Hippocampal formation (tissue), 2 donors: ENCODE results near the gene SYNJ1.
"Not testable (repeated sequence)": the region's sequence is repeated elsewhere in the genome, so short reads cannot be mapped to it uniquely, and the experiment has no call there.

ENCODE experiments used
- DNase-seq, 2 donors: peaks; one replicate each; lab custom pipeline; 2025; lab: John Stamatoyannopoulos, UW

SYNJ1 gene

GRCh38 chr21:32612075-32612998 is 115.5 kb downstream of the SYNJ1 start, which contains the start of gene CFAP298:
Gene CFAP298 (minus strand): TSS chr21:32612377. CDS start chr21:32612243, 134 bp downstream.
- DNase-seq: peak; percentile 90 to 91

DNA sequence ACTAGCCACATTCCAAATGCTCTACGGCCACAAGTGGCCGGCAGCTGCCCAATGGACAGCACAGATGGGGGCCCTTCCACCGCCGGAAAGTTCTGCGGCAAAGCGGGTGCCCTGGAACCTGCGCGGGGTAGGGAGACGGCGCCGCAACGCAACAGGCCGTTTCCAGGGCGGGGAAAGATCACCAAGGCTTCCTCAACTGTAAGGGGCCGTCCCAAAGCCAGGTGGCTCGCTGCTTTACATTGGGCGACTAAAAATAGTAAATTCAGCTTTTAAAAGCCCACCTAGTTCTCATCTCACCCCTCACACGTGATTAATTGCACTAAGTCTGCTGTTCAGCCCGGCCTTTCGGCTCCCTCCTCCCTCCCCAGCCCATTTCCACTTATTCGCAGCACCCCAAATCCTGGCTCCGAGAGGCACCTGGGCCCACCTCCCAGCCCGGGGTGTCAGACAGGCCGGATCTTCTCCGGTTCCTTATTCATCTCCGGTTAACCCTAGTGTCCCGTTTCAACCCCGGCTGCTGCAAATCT is 116.3 kb downstream of the SYNJ1 start:
- DNase-seq: no peak

DNA sequence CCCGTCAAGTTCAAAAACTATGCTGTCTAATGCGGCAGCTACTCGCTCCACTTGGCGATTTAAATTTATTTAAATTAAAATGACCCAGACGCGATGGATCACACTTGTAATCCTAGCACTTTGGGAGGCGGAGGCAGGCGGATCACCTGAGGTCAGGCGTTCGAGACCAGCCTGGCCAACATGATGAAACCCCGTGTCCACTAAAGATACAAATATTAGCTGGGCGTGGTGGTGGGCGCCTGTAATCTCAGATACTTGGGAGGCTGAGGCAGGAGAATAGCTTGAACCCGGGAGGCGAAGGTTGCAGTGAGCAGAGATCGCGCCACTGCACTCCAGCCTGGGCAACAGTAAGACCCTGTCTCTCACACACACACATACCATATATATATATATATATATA is 116.9 kb downstream of the SYNJ1 start:
- DNase-seq: not testable (repeated sequence)

GRCh38 chr21:32608851-32609250 is 119.0 kb downstream of the SYNJ1 start:
- DNase-seq: no peak

- DNase-seq: no peak
These were observed 122.3 kb downstream of the SYNJ1 start for GRCh38 chr21:32605469-32605868.

DNA sequence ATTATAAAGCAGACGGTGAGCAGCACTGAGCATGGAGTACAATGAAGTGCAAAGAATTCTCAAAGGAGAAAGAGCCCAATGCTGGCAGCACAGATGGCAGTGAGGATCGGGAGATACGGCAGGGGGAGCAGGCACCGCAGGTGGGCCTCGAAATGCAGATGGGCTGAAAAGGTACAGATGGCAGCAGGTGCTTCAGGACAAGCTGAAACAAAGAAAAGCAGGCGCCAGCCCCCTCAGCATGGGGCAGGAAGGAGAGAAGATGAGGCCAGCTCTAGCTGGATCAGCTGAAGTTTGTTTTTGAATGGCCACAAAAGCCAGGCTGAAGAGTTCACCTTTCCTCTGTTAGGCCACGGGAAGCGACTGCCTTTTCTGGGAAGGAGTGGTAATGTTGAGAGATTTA is 123.3 kb downstream of the SYNJ1 start:
- no peak for DNase-seq

DNA sequence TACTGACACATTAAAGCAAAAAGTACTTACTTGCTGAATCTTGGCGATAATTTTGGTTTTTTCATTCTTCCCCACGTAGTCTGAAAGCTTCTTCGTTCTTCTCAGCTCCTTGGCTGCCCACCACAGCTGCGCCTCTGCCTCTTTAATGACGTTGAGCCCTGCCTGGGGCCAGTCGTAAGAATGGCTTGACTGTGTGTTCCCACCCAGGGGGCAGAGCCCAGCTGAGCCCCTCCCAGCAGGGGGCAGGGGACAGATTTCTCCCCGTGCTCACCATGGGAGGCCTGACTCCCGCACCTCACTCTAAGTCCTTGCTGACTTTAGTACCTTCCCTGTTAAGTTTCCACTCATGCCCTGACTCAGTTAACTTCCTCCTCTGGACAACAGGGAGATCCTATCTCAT is 124.7 kb downstream of the SYNJ1 start:
- no peak for DNase-seq

DNA sequence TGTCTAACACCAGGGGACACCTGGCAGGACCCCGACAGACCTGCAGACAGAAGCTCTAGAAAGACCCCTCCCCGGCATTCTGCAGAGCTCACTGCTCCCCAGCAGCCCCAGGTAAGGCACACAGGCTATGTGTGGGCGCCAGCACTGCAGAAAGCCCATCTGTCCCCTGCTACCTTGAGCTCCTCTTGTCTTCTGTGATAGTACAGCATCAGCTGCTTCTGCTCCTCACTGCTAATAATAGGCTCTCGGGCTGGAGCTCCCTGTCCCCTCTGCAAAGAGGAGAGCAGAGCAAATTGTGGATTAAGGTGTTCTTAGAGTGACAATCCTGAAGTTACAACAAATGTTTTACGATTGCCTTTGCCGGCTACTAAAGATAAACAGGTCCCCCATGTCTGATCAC is 125.7 kb downstream of the SYNJ1 start:
- no peak for DNase-seq

DNA sequence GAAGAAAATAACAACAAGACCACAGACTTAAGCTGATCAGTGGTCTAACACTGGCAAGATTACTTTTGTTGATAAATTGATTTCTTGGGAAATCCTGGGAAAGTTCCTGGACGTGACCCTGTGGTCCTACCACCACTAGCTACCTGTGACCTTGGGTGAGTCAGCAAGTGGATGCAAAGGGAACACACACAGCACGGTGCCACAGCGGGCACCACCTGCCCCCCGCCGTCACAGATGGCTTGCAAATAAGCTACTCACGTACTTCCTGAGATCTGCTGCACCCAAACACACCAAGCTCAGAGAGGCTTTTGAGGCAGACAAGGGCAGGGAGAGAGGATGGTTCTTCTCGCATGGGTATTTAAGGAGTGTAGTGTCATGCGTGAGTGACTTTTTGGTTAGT is 128.3 kb downstream of the SYNJ1 start:
- DNase-seq: no peak

DNA sequence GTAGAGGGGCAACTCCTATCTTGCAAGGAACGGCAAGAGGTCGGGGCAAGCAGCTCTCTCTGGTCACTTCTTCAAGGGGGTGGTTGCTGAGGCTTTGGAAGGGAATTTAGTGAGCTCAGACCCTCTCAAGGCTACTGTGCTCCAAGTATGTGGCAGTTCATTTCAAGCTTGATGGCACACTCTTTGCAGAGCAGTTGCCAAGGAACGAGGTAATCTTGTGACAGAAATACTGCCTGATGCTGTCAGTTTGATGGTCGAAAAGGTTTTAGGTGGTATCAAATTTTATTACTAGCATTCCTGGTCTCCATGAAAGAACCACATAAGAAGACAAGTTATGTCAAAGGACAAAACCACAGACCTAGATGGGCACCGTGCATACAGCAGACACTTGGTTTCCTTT is 128.7 kb downstream of the SYNJ1 start:
- no peak for DNase-seq

- DNase-seq: no peak
These were observed 130.6 kb downstream of the SYNJ1 start for GRCh38 chr21:32597205-32597604.

DNA sequence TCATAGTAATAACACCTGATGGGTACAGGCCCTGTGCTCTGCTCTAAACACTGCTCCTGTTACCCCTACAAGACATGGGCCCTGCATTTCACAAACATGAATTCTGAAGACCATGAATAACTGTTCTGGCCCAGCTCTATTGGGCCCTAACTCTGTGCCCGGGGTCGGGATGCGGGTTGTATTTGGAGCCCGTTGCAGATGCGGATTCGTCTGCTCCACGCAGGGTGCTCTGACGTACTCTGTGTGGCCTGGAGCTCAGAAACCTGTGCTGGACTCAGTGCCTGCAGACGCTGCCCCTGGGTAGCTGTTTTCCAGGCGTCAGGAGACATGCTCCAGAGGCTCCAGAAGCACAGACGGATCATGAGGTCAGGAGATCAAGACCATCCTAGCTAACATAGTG is 132.4 kb downstream of the SYNJ1 start:
- no peak for DNase-seq

GRCh38 chr21:32593690-32594089 is 134.1 kb downstream of the SYNJ1 start:
- DNase-seq: no peak

- no peak for DNase-seq
These were observed 134.8 kb downstream of the SYNJ1 start for GRCh38 chr21:32592929-32593502.

- DNase-seq: no peak
These were observed 137.7 kb downstream of the SYNJ1 start for GRCh38 chr21:32590130-32590529.

DNA sequence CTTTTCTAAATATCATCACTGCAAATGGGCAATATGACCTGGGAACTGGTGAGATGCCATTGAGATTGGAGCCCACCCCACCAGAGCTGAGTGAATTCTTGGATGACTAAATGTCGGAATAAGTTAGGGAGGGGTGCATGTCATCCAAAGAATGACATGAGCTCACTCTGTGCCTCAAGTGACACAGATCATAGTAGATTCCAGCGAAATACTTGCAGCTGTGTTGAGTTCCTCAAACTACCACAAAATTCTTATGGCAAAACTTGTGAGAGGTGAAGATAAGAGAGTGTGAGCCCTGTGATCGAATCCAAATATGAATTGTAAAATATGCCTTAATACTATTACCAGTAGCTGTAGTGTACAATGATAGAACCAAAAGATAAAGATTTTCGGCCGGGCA is 140.2 kb downstream of the SYNJ1 start:
- no peak for DNase-seq

GRCh38 chr21:32587120-32587519 is 140.7 kb downstream of the SYNJ1 start:
- no peak for DNase-seq

GRCh38 chr21:32585970-32586369 is 141.8 kb downstream of the SYNJ1 start:
- no peak for DNase-seq

DNA sequence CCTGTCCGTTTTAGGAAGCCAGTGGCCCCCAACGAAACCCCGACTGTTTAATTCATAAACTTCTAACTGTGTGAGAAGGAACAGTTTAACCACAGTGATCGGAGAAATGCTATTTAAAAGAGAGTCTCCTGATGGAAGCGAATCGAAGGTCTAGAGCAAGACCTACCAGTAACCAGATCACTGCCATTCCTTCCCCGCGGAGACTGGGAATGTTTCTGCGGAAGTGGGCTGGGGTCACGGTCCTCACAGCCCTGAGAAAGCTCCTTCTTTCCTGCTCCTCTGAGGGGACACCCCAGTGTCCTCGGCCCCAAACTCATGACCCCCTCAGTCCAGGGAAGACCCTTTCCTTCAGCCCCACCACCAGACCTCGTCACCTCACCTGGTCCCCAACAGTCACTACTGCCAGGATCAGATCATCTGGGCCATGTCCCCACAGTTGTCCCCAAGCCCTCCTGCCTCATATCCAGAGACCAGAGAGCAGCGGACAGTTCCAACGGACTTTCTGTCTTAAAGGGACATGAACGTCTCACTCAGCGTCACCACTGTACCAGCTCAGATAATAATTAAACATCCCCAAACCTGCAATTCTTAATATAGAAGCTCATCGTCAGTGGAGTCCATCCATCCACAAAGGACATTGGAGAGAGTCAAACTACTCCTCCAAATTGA is 142.6 kb downstream of the SYNJ1 start, which contains the start of gene TCP10L:
Gene TCP10L (minus strand): TSS at position 482 of the 669 bp plus-strand sequence. CDS start 1,219 bp downstream, outside the sequence.
- DNase-seq: no peak

DNA sequence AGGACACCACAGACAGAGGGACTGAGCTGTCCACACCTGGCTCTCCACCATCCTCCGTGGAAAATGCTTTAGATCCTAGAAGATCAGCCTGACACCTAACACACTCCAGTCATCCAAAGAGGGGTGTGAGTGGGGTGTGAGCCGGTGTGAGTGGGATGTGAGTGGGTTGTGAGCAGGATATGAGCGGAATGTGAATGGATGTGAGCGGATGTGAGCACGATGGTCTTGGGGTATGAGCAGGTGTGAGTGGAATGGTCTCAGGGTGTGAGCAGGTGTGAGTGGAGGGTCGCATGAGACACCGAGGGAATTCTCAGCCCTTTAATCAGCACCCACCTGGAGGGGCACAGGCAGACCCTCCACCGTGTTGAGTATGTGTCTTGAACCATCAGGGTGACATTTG is 143.3 kb downstream of the SYNJ1 start:
- DNase-seq: no peak

- no peak for DNase-seq
These were observed 146.1 kb downstream of the SYNJ1 start for GRCh38 chr21:32581732-32582131.

DNA sequence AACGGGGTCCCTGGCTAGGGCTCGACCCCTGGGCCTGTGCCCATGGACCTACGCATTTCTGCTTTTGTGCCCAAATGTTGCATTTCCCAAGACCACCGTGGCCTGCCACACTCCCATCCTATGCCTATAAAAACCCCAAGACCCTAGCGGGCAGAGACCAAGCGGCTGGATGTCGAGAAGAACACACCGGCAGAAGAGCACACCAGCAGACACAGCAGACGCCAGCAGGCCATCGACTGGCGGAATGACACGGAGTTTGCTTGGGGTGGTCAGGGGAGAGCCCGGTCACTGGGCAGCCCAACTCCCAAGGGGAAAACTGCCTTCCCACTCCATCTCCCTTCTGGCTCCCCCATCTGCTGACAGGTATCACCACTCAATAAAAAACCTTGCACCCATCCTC is 146.9 kb downstream of the SYNJ1 start:
- DNase-seq: no peak
